OCI-LY3 (cell line): Measurements from ENCODE around the gene UBN1.

Experiments used
- H2AFZ ChIP-seq: fragments of 200-600, 300-600 bp; shearing (Covaris generic); 2 replicates; pipeline ENCODE4 v1.6.0; 2014; ENCODE audit warnings: antibody characterized with exemption, low read depth, low read length
- H3K27ac ChIP-seq: fragments of 200-600, 300-600 bp; sonication (generic); 2 replicates; pipeline ENCODE4 v1.5.1; 2014; ENCODE audit warnings: mild to moderate bottlenecking, low read length, moderate library complexity, mixed read lengths
- H3K27me3 ChIP-seq: fragments of 200-600, 300-600 bp; sonication (generic); 2 replicates; pipeline ENCODE4 v1.6.1; 2014; ENCODE audit warnings: low read depth, low read length, mixed read lengths
- H3K36me3 ChIP-seq: fragments of 200-600, 300-600 bp; sonication (generic); replicated peaks from 2 replicates; pipeline ENCODE3; 2014; ENCODE audit warnings: low read depth, low read length, mixed read lengths
- H3K4me1 ChIP-seq: fragments of 300-600, 200-600 bp; sonication (generic); 2 replicates; pipeline ENCODE4 v1.6.1; 2014; ENCODE audit warnings: low read length, mixed read lengths
- H3K4me2 ChIP-seq: fragments of 200-600, 300-600 bp; sonication (generic); 2 replicates; pipeline ENCODE4 v1.6.1; 2014; ENCODE audit warnings: low read length, mixed read lengths
- H3K4me3 ChIP-seq: fragments of 300-600, 200-600 bp; sonication (generic); 2 replicates; pipeline ENCODE4 v1.5.1; 2014; ENCODE audit warnings: antibody characterized with exemption, mild to moderate bottlenecking, low read length, moderate library complexity
- H3K79me2 ChIP-seq: fragments of 300-600, 200-600 bp; shearing (Covaris generic); 2 replicates; pipeline ENCODE4 v1.6.1; 2014; ENCODE audit warnings: mild to moderate bottlenecking, low read length, mixed read lengths
- H3K9ac ChIP-seq: fragments of 300-600, 200-600 bp; shearing (Covaris generic); 2 replicates; pipeline ENCODE4 v1.6.0; 2014; ENCODE audit warnings: mild to moderate bottlenecking, low read length, moderate library complexity
- H3K9me3 ChIP-seq: fragments of 200-600, 300-600 bp; shearing (Covaris generic); 2 replicates; pipeline ENCODE4 v1.6.1; 2014; ENCODE audit warnings: low read length, mixed read lengths; ENCODE audit not compliant: insufficient read depth
- H4K20me1 ChIP-seq: fragments of 200-600, 300-600 bp; sonication (generic); 2 replicates; pipeline ENCODE4 v1.6.1; 2016; ENCODE audit warnings: low read length, mixed read lengths; ENCODE audit not compliant: insufficient read depth
- EZH2phosphoT487 ChIP-seq: fragments of 200-600 bp; shearing (Covaris generic); IDR thresholded peaks from 2 replicates; pipeline ENCODE4 v1.6.1; 2018; ENCODE audit warnings: antibody characterized with exemption, mixed run types, low read depth
- TF ChIP-seq, protein P1 (sequence below): fragments of 200-600, 300-600 bp; sonication (generic); IDR thresholded peaks from 2 replicates; pipeline ENCODE4 v1.5.1; 2014; ENCODE audit warnings: antibody characterized with exemption, low read length, low read depth

The UBN1 gene

DNA sequence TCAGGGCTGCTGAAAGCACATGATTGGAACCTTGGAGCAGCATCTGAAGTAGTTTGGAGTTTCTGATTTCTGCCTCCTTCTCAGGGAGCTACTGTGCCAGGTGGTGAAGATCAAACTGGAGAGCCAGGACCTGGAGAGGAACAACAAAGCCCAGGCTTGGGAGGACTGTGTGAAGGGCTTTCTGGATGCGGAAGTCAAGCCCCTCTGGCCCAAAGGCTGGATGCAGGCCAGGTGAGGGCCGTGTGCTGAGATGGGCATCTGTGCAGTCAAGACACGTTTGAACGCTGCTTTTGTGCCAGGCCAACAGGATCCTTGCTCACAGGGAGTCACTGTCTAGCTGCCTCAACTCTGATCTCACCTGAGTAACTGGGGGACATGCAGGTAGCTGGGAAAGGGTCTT is 23.8 kb downstream of the UBN1 start:
- peaks cover 5% of the 10 kb centered on the region; the same call in 1 of the 2 replicates for H3K4me1 ChIP-seq
- H3K27ac ChIP-seq = no peak overlapping the region
- H3K36me3 ChIP-seq = peaks cover 58% of the 10 kb centered on the region
- no peak overlapping the region for H3K4me2 ChIP-seq
- H2AFZ ChIP-seq = no peak overlapping the region
- TF ChIP-seq, protein P1, sequence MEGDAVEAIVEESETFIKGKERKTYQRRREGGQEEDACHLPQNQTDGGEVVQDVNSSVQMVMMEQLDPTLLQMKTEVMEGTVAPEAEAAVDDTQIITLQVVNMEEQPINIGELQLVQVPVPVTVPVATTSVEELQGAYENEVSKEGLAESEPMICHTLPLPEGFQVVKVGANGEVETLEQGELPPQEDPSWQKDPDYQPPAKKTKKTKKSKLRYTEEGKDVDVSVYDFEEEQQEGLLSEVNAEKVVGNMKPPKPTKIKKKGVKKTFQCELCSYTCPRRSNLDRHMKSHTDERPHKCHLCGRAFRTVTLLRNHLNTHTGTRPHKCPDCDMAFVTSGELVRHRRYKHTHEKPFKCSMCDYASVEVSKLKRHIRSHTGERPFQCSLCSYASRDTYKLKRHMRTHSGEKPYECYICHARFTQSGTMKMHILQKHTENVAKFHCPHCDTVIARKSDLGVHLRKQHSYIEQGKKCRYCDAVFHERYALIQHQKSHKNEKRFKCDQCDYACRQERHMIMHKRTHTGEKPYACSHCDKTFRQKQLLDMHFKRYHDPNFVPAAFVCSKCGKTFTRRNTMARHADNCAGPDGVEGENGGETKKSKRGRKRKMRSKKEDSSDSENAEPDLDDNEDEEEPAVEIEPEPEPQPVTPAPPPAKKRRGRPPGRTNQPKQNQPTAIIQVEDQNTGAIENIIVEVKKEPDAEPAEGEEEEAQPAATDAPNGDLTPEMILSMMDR = no peak
- no peak for TF ChIP-seq EZH2phosphoT487
- no peaks in the 10 kb centered on the region for H3K27me3 ChIP-seq
- H3K4me3 ChIP-seq = no peak overlapping the region
- no peak overlapping the region for H3K9ac ChIP-seq
- H4K20me1 ChIP-seq = peaks cover 23% of the 10 kb centered on the region
- peaks cover 32% of the 10 kb centered on the region for H3K79me2 ChIP-seq
- H3K9me3 ChIP-seq = no peaks in the 10 kb centered on the region

- H3K27ac ChIP-seq = no peak overlapping the region
- H3K4me3 ChIP-seq = no peak overlapping the region
- H3K4me1 ChIP-seq = 0 out of 2 replicates have a peak, but pooled peaks cover under 1% of the 10 kb centered on the region
- no peaks in the 10 kb centered on the region for H3K9me3 ChIP-seq
- H4K20me1 ChIP-seq = peaks cover 11% of the 10 kb centered on the region; the same call in 1 of the 2 replicates
- no peak overlapping the region for H3K4me2 ChIP-seq
- no peak overlapping the region for H2AFZ ChIP-seq
- peaks cover 72% of the 10 kb centered on the region for H3K36me3 ChIP-seq
- H3K27me3 ChIP-seq = no peaks in the 10 kb centered on the region
- TF ChIP-seq, protein P1 = no peak
- no peak for TF ChIP-seq EZH2phosphoT487
- H3K9ac ChIP-seq = no peak overlapping the region
- H3K79me2 ChIP-seq = peaks cover 12% of the 10 kb centered on the region
Observed at GRCh38 chr16:4873091-4873490, 25.8 kb downstream of the UBN1 start.

- H3K27ac ChIP-seq = no peak overlapping the region
- H3K9me3 ChIP-seq = no peaks in the 10 kb centered on the region
- TF ChIP-seq EZH2phosphoT487 = no peak
- TF ChIP-seq, protein P1 = no peak
- H3K4me3 ChIP-seq = no peak overlapping the region
- no peaks in the 10 kb centered on the region for H3K4me1 ChIP-seq
- H2AFZ ChIP-seq = no peak overlapping the region
- H3K79me2 ChIP-seq = no peaks in the 10 kb centered on the region
- H4K20me1 ChIP-seq = peaks cover 3% of the 10 kb centered on the region; the same call in 1 of the 2 replicates
- no peak overlapping the region for H3K9ac ChIP-seq
- no peak overlapping the region for H3K4me2 ChIP-seq
- H3K27me3 ChIP-seq = no peaks in the 10 kb centered on the region
- peaks cover 67% of the 10 kb centered on the region for H3K36me3 ChIP-seq
Observed at GRCh38 chr16:4874666-4875065, 27.4 kb downstream of the UBN1 start.

DNA sequence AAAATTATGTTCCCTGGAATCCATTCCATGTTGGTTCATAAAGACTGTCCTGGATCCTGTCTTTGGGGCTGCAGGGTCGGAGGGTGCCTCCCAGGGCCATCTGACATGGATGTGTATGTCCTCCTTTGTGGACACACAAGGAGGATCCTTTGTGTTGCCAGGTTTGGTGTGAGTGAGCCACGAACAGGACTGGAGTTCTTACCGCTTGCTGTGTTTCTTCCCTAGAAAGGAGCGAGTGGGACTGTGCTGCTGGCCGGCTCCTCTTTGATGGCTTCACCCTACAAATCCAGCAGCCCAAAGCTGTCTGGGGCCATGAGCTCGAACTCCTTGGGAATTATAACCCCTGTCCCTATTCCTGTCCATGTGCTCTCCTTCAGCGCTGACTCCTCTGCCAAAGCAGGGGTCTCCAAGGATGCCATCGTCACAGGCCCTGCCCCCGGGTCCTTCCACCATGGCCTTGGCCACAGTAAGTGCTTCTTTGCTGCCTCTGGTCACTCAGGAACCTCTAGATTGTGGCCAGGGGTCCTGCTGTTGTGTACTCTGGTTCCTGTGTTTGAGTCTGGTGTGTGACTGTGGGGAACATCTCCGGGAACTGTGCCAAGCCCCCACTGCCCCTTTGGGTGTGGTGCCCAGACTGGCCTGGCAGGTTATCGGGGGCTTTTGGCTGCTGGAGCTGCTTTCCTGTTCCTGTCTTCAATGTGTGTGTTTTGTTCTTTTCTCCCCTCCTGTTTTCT is 29.5 kb downstream of the UBN1 start:
- Histone ChIP-seq H3K27me3 (no peaks in the 10 kb centered on the region), H3K9me3 (no peaks in the 10 kb centered on the region), H3K9ac (no peak overlapping the region), H3K4me3 (no peak overlapping the region), H3K27ac (no peak overlapping the region), H2AFZ (no peak overlapping the region), H3K79me2 (no peaks in the 10 kb centered on the region), H4K20me1 (peaks cover 3% of the 10 kb centered on the region; the same call in 1 of the 2 replicates), H3K4me2 (no peak overlapping the region), H3K4me1 (no peaks in the 10 kb centered on the region), H3K36me3 (peaks cover 67% of the 10 kb centered on the region)
- TF ChIP-seq EZH2phosphoT487 = no peak
- TF ChIP-seq, protein P1 = no peak
